ENCODE results near the gene KIF12. TPM values are rescaled to one million over a fixed set of nuclear protein-coding genes. Genes with fewer than 3 reads are reported as not detected.

KIF12 gene
- total and polyA plus RNA-seq, 2 of the 13 experiments (the other 11 are each of a cell fraction or from before 2014, with no cell fraction given) = 1.8 to 12.5 TPM

DNA sequence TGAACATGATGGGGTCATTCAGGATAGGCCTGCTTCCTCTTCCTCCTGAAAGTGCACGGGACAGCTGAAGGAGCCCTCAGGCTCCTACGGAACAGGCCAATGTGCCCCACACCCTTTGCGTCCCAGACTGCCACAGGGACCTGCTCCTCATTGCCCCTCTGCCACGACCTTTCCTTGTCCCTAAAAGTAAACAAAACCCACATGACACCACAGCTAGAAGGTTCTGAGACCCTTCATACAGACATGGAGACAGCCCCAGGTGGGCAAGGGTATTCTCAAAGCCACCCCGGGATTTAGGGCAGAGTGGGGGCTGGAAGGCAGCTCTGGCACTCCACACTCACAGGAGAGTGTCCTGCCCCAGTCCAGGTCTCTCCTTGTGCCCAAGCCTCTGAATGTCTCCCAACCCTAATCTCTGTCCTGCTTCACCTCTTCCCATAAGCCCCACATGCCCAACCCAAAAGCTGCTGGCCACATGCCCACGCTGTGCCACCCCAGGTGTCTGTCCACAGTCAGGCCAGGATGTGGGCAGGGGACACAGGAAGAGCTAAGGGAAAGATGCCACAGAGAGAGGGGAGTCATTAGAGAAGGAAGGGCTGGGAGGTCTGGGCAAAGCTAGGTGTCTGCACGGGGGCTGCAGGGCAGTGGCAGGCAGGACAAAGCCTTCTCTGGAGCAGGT lies 21.8 kb downstream of the KIF12 start:
- BruUV-seq (replicated peaks) = no TSS peak
- Histone ChIP-seq H2AFZ (ENCODE audit: low read length) (no peak overlapping the region), H3K4me2 (ENCODE audit: low read depth, low read length) (peak overlapping the region; percentile 97), H3K9ac (ENCODE audit: insufficient read depth, low read depth, low read length) (peak overlapping the region; percentile 87), H3K27me3 (ENCODE audit: control insufficient read depth in 1 of 2, insufficient read depth in 2 of 2, low read length in 2 of 2) (no peaks in the 10 kb centered on the region; a peak in 1 of 5 replicates), H3K4me3 (replicated peaks in 1 of 3; ENCODE audit: insufficient read depth in 1 of 3, low read depth in 2 of 3, low read length in 3 of 3) (peak overlapping the region; percentile 72 to 91 (median 76)), H3K36me3 (replicated peaks in 1 of 2; ENCODE audit: control insufficient read depth in 1 of 2, insufficient read depth in 2 of 2, low read length in 2 of 2) (peaks cover 19 to 39% of the 10 kb centered on the region in 2 experiments), H3K4me1 (ENCODE audit: insufficient read depth, low read length) (peaks cover 78% of the 10 kb centered on the region), H3K9me3 (ENCODE audit: low read length) (no peaks in the 10 kb centered on the region), H4K20me1 (ENCODE audit: insufficient read depth, low read length) (peaks cover 35% of the 10 kb centered on the region), H3K27ac (ENCODE audit: extremely low read length, insufficient read depth, low read length) (peak overlapping the region; percentile 98), H3K79me2 (ENCODE audit: insufficient read depth, low read length) (peaks cover 64% of the 10 kb centered on the region)
- POLR2A ChIA-PET = interaction anchor here (1.4 to 7.4 kb wide), 9 partner anchors 11 to 99 kb away, joined by 4 to 75 read pairs (median 14); partner anchors contain the start of gene KIF12
- DNase-seq (ENCODE audit: low spot score) = no peak
- FAIRE-seq = no peak
- 0% methylated on average over 5 of the region's 7 CpGs for WGBS (ENCODE audit: low lambda C conversion rate)
- in situ Hi-C loops (cut with HindIII; ENCODE audit: extremely low pct_ligation_motif_present, low pct_unique_long_range_greater_than_20kb) = no loop called here
- intact Hi-C loops (cut with micrococcal nuclease; ENCODE audit: unreplicated experiment) = no loop called here
- ATAC-seq = no peak
- CTCF ChIA-PET (ENCODE audit: low intra/inter-chr PET ratio, low total read pairs) = no interaction called here
- TF ChIP-seq DNMT3B (CRISPR knock-in tag; conservative IDR thresholded peaks at IDR 0.05) (no peak), SMARCE1 (IDR thresholded peaks at IDR 0.05; ENCODE audit: borderline replicate concordance) (no peak), ZFP90 (CRISPR knock-in tag; IDR thresholded peaks at IDR 0.05; ENCODE audit: borderline replicate concordance) (0 out of 2 replicates have a peak, but pooled peaks have one; percentile 1), NPAS2 (CRISPR knock-in tag; IDR thresholded peaks at IDR 0.05; ENCODE audit: borderline replicate concordance) (no peak), PLSCR1 (CRISPR knock-in tag; IDR thresholded peaks at IDR 0.05; ENCODE audit: borderline replicate concordance) (no peak), ZNF329 (CRISPR knock-in tag; IDR thresholded peaks at IDR 0.05; ENCODE audit: low read depth) (0 out of 2 replicates have a peak, but pooled peaks have one; percentile 30), NFATC3 (CRISPR knock-in tag; IDR thresholded peaks at IDR 0.05) (no peak), LCORL (IDR thresholded peaks at IDR 0.05) (no peak), LCORL (CRISPR knock-in tag; IDR thresholded peaks at IDR 0.05) (no peak), AGO1 (IDR thresholded peaks at IDR 0.05; ENCODE audit: low read depth, low read length, poor library complexity, severe bottlenecking) (no peak), ZFAT (CRISPR knock-in tag; conservative IDR thresholded peaks at IDR 0.05) (no peak), SAP130 (CRISPR knock-in tag; IDR thresholded peaks at IDR 0.05; ENCODE audit: low read depth) (no peak), PAWR (CRISPR knock-in tag; IDR thresholded peaks at IDR 0.05; ENCODE audit: borderline replicate concordance) (0 out of 2 replicates have a peak, but pooled peaks have one; percentile 32), POLR2A (IDR thresholded peaks at IDR 0.05; ENCODE audit: insufficient read depth in 1 of 2, low read depth in 2 of 2, low read length in 2 of 2) (no peak), ZBTB21 (CRISPR knock-in tag; IDR thresholded peaks at IDR 0.05) (no peak), ZNF230 (CRISPR knock-in tag; IDR thresholded peaks at IDR 0.05) (0 out of 2 replicates have a peak, but pooled peaks have one; percentile 2)
- TF ChIP-seq, protein P1, sequence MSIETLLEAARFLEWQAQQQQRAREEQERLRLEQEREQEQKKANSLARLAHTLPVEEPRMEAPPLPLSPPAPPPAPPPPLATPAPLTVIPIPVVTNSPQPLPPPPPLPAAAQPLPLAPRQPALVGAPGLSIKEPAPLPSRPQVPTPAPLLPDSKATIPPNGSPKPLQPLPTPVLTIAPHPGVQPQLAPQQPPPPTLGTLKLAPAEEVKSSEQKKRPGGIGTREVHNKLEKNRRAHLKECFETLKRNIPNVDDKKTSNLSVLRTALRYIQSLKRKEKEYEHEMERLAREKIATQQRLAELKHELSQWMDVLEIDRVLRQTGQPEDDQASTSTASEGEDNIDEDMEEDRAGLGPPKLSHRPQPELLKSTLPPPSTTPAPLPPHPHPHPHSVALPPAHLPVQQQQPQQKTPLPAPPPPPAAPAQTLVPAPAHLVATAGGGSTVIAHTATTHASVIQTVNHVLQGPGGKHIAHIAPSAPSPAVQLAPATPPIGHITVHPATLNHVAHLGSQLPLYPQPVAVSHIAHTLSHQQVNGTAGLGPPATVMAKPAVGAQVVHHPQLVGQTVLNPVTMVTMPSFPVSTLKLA (IDR thresholded peaks at IDR 0.05) = no peak
- TF ChIP-seq, protein P2, sequence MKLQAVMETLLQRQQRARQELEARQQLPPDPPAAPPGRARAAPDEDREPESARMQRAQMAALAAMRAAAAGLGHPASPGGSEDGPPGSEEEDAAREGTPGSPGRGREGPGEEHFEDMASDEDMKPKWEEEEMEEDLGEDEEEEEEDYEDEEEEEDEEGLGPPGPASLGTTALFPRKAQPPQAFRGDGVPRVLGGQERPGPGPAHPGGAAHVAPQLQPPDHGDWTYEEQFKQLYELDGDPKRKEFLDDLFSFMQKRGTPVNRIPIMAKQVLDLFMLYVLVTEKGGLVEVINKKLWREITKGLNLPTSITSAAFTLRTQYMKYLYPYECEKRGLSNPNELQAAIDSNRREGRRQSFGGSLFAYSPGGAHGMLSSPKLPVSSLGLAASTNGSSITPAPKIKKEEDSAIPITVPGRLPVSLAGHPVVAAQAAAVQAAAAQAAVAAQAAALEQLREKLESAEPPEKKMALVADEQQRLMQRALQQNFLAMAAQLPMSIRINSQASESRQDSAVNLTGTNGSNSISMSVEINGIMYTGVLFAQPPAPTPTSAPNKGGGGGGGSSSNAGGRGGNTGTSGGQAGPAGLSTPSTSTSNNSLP (IDR thresholded peaks at IDR 0.05; ENCODE audit: low read depth, low read length) = no peak
- TF ChIP-seq, protein P3, sequence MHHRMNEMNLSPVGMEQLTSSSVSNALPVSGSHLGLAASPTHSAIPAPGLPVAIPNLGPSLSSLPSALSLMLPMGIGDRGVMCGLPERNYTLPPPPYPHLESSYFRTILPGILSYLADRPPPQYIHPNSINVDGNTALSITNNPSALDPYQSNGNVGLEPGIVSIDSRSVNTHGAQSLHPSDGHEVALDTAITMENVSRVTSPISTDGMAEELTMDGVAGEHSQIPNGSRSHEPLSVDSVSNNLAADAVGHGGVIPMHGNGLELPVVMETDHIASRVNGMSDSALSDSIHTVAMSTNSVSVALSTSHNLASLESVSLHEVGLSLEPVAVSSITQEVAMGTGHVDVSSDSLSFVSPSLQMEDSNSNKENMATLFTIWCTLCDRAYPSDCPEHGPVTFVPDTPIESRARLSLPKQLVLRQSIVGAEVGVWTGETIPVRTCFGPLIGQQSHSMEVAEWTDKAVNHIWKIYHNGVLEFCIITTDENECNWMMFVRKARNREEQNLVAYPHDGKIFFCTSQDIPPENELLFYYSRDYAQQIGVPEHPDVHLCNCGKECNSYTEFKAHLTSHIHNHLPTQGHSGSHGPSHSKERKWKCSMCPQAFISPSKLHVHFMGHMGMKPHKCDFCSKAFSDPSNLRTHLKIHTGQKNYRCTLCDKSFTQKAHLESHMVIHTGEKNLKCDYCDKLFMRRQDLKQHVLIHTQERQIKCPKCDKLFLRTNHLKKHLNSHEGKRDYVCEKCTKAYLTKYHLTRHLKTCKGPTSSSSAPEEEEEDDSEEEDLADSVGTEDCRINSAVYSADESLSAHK (CRISPR knock-in tag; IDR thresholded peaks at IDR 0.05; ENCODE audit: borderline replicate concordance) = no peak
